HG02852 (cell line): ENCODE measurements around the gene GRAMD1B.

ENCODE experiments used
- ATAC-seq: cut with Tn5 transposase; IDR thresholded peaks from one replicate; pipeline ENCODE4 v1.9.1; 2021; ENCODE audit warnings: mild to moderate bottlenecking, moderate library complexity; ENCODE audit not compliant: unreplicated experiment

Gene GRAMD1B

DNA sequence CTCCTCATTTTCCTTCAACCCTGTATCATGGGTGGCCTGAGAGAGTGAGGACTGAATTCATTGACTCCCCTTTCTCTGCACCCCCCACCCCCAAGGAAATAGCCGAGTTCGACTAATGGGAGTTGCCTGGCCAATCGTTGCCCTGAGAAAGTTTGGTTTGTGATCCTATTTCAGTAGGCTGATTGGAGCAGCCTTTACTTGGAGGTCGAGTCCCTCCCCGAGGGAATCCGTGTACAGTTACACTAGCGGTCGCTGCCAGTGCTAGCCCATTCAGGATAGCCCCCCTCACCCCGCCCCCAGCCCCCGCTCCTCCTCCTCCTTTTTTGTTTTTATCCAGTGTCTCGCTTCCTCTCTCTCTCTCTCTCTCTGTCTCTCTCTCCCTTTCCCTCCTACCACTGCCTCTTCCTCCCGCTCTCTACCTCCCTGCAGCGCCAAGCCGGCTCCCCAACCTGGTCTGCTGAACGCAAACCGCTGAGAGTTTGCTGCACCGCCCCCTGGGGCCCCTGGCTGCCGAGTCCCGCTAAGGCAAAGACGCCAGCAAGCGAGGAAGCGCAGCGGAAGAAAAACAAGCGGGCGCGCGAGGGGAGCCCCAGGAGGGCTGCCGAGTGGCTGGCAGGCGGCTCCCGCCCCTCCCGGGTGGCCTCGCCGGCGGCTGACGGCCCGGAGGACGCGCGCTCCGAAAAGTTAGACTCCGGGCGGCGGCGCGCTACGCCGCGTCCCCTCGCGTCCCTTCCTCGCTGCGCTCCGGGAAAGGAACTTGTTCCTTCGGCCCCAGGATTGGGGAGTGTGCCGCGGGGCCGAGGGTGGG is at the start of gene GRAMD1B:
Gene GRAMD1B (plus strand): TSS at position 357 of the 808 bp plus-strand sequence. CDS start 524 bp downstream, outside the sequence.
- peak; percentile 63 for ATAC-seq

DNA sequence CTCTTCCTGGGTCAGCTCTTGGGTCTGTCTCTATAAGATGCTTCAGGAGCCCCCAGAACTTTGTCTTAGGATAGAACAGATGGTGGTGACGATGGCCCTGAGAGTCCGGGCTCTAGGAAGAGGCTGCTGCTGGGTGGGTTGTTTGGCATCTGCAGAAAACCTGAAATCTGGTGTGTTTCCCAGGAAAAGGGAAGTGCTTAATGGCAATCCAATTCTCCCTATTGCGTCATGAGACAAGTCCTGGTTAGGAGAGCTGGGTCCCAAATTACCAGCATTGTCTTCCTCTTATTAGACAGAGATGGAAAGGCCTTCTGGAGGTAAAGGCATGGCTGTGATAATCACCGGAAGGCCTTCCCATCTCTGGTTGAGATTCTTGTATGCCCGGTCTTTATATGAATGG is 48.9 kb upstream of the GRAMD1B start:
- no peak for ATAC-seq

DNA sequence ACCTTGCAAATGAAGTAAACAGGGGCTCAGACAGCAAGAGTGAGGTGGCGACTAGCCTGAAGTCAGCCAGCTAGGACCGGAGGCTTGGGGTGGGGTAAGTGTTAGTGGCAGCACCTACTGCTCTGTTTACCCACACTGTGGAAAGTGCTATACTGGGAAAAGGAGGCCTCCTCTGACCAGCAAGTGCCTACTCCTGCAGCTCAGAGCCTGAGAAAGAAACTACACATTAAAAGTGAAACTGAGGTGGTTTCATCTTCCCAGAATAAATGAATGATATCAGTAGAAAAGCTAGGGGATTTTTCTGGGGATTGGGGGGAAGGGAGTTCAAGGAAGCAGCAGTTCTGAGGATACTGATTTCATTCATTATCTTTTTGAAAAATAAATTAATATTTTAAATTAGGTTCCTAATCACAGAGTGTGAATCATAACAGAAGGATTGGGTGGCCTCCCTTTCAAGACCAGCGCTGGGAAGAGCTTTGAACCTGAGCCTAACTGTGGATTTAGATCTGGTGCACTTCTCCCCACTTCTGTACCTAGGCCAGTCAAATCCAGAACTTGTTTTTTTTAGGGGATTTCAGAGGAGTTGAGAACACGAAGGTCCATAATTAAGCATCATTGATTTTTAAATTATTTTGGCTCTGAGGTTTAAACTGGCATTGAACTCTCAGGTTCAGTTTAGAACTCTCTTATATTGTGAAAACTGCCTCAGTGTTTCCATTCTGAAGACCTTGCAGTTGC is 48.1 kb upstream of the GRAMD1B start:
- peak; percentile 61 for ATAC-seq

DNA sequence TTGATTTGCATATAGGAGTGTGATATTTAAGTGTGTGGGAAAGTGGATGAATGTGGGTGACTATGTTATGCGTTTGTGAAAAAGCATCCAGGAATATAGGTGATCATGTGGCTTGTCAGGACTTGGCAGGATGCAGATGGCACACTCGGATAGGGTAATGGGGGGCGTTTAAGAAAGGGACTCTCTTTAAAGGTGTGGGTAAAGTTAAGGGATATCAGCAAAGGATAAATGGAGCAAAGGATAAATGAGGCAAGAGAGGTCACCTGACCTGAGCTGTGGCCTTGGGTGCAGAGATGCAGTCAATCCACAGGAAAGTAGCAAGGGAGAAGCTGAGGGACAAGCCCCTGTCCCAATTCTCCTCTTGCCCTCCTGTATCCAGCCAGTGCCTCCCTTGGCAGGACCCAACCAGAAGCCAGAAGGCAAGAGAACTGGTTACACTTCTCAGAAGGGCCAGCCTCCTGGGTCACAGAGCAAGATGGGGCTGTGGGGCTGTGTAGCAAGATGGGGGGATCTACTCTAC is 47.5 kb upstream of the GRAMD1B start:
- ATAC-seq: no peak

DNA sequence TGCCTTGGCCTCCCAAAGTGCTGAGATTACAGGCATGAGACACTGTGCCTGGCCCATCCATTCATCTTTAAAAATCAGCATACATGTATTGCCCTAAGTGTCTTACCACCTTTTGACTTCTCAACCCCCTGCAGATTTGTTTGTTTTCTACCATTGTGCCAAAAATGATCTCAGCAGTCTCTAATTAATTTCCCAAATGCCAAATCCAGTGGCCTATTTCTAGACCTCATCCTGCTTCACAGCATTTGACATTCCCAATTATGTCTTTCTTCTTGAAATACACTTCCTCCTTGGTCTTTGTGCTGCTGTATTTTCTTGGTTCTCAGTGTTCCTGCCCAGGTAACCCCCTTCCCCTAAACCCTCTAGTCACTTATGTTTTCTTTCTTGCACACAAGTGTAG is 46.0 kb upstream of the GRAMD1B start:
- no peak for ATAC-seq

DNA sequence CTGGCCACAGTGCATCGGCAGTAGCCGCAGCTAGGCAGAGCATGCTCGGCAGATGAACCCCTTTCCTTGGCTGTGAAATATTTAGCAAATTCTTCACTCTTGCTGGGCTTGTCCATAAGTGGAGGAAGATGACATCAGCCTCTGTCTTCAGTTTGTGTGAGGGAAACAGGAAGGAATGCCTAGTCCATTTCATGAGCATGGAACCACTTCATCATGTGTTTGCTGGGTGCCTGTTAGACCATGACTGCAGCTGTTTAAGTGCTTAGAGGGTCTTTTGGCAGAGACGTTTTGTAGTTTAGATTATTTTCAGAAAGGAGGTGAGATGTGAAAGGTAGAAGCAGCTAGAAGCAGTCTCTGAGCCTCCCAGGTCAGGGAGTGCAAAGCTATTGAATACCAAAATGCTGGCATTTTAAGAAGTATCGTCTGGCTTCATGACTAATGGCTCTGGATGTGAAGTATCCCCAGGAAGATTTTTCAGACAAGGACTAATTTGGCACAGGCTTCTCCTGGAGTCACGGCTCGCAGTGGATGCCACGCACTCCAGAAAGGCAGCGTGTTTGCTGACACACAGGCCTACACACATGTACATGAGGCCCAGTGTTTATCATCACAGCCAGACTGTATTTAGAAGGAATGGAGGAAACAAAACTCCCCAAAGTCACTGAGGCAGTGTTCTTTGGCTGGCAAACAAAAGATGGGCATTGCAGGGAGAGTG is 43.1 kb upstream of the GRAMD1B start:
- ATAC-seq: no peak

DNA sequence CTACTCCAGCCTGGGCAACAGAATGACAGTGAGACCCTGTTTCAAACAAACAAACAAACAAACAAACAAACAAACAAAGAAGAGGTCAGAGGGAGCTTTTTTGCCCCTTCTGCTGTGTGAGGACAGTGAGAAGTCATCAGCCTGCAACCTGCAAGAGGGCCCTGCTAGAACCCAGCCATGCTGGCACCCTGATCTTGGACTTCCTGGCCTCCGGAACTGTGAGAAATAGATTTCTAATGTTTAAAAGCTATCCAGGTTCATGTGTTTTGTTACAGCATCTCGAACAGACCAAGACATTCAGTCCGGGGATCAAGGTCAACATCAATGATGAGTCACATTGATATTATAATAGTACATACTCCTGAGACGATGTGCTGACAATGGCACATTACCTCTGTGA is 41.4 kb upstream of the GRAMD1B start:
- no peak for ATAC-seq

DNA sequence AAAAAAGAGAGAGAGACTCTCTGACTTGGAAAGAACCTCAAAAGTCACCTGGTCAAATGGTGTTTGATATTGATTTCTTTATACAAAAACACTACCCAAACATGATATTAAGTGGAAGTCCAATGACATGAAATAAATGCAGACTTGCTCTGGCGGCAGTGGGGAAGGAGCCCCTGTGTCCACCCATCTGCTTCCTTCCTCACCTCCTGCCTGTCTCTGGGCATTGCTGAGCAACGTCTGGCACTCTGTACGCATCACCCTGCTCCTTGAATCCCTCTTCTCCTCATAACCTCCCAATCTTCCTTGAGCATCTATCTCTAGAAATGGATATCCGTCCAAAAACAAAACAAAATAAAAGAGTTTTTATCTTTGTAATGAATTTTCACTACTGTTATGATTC is 39.9 kb upstream of the GRAMD1B start:
- ATAC-seq: no peak

DNA sequence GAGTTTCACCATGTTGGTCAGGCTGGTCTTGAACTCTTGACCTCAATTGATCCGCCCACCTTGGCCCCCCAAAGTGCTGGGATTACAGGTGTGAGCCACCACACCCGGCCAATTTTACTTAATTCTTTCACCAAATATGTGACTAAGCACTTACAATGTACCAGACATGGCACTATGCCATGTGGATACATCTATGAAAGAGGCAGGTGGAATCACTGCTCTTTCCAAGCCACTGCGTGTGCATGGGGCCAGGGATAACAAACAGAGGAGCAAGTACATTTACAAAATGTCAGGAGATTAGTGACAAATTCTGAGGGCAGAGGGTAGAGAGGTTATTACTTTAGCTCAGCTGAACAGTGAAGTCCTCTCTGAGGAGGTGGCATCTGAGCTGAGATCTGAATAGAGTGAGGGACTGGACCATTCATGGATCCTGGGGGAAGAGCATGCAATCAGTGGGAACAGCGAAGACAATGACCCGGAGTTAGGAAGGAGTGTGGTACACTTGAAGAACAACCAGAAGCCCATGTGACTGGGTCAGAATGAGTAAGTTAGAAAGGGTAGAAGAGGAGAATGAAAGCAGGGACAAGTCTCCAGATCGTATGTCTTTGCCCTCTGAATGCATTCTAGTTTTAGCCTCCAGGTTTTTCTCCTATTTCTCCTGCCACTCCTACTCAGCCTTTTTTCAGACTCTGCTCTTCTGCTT is 38.3 kb upstream of the GRAMD1B start:
- no peak for ATAC-seq

DNA sequence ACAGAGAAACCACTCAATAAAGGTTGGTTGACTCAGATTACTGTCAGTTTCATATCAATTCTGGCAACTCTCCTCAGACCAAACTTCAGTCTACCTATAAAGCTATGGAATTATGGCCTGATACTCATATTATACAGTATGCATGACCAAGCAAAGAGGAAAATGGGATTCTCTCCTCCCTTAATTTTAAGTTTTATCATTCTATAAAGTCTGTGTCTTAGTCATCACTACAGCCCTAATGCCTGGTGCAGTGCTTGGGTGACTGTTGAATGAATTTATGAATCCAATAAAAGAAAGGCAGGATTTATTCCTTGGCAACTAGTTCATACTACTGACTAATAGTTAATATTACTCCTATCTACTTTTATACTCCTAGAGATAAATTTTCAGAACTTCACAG is 37.6 kb upstream of the GRAMD1B start:
- peak; percentile 9 for ATAC-seq

DNA sequence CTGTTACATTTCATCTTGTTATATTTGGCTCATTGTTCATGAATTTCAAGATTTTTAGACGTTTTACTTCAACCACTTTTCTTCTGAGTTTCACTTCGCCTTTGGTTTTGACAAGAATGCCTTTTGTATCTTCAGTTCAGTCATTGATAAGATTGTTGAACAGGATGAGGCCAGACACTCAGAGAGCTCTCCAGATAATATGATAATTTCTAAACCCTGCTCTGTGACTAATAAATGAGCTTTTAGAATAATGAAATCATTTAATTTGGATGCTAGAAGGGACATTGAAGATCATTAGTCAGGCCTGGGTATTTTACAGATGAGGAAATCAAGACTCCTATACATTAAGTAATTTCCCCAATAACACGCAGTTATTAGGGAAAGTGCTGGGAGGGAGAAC is 37.2 kb upstream of the GRAMD1B start:
- ATAC-seq: peak; percentile 59

DNA sequence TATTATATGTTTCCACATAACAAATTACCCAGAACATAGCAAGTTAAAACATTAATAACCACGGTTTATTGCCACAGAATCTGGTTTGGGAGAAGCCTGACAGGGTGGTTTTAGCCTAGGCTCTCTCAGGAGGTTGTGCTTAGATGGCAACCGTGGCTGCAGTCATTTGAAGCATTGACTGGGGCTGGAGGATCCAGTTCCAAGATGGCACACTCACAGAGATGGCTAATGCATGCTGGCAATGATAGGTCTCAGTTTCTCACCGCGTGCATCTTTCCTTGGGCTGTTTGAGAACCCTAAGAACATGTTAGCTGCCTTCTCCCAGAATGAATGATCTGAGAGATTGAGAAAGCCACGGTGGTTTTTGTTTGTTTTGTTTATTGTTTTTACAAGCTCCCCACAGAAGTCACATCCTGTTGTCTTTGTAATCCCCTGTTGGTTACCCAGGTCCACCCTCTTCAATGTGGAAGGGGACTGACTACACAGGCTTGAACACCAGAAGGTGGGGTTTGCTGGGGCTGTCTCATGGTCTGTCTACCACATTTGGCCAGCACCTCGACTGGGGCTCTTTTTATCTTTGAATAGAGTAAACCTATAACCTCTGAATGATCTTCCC is 36.6 kb upstream of the GRAMD1B start:
- no peak for ATAC-seq

DNA sequence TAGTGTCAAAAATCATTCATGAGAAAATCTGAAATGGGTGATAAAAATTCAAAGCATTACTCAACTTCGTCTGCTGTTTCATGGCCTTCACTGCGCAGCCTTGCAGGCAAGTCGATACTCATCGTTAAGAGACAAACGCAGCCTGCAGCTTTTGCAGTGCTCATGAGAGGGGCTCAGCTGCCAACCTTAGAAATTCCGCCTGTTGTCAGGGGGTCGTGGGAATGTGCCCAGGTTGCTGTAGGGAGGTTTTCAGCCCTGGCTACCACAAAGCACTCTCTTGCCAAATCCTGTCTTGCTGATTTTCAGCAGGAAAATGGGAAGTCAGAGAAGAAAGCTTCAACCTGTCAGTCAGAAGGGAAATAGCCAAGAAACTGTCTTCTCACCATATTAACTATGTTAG is 25.4 kb upstream of the GRAMD1B start:
- no peak for ATAC-seq

DNA sequence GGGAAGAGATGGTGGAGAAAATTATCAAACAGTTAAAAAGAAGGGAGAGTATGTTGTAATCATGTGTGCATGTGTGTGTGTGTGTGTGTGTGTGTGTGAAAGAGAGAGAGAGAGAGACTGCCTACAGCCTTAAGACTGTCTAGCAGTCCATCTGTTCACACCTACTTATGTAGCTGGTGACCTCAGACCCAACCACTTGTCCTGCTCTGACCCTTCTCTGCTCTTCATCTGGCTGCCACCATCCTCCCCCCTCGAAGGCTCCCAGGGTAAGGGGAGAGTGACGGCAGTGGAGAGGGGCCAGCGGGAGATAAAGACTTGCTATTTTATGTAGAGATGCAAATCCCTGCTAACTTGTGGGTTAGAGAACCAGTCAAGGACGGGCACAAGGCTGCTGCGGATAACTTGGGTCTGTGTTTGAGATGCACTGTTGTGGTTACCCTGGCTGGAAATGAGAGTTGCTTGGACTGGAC is 24.9 kb upstream of the GRAMD1B start:
- ATAC-seq: no peak

DNA sequence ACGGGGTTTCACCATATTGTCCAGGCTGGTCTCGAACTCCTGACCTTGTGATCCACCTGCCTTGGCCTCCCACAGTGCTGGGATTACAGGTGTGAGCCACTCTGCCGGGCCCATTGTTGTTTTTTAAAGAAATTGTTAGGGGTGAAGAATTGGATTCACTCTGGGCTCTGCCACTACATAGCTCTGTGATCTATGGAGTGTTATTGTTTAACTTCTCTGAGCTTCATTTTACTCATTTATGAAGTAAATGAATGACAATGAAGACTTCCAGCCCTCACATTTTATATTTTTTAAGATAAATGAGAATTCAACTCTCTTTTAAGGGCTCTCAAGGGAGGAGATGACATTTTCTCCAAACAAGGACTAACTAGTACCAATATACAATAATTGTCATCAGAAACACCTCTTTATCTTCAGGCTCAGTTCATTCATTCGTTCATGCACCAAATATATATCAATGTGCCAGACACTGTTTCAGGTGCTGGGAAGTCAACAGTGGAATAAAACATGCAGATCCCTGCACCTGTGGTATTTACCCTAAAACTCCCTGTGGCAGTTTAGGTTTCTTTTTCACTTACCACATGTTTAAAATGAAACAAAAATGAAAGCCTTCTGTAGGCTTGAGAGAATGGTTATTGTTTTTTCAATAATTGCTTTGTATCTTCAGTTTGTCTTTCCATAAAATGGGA is 23.5 kb upstream of the GRAMD1B start:
- ATAC-seq: peak; percentile 56

DNA sequence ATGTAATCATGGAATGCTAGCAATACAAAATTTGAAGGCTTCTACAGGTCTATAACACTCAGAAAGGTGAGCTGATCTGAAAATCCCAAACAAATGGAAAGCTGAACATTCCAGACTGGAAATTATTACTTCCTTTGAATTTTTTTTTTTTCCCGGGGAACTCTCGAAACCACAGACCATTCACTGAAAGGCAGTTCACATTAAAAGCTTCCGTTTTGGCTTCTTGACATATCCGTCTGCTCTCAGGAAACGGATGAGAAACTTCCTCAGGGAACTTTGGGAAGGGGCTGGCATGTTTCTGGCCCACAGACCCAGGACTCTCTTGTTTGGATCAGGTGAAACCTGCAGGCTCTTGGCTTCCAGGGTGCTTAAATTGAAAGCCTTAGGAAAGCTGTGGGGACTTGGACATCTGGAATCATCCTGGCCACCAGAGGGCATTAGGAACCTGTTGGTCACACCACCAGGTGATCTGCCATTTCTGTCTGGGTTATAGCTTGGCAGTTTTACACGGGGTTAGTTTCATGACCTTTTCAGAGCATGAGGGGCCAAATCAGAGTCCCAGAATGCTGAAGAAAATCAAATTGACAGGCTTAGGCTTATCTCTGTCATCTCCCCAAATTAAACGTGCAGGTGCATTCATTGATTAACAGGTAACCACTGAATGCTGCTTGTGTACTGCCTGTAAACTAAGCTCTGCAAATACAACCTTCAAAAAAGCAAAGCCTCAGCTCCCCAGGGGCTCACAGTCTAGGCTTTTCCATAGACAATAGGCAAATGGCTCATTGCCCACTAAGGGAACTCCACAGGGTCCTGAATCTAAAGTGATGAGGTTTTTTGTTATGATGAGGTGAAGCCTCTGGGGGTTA is 22.7 kb upstream of the GRAMD1B start:
- peak; percentile 43 for ATAC-seq

DNA sequence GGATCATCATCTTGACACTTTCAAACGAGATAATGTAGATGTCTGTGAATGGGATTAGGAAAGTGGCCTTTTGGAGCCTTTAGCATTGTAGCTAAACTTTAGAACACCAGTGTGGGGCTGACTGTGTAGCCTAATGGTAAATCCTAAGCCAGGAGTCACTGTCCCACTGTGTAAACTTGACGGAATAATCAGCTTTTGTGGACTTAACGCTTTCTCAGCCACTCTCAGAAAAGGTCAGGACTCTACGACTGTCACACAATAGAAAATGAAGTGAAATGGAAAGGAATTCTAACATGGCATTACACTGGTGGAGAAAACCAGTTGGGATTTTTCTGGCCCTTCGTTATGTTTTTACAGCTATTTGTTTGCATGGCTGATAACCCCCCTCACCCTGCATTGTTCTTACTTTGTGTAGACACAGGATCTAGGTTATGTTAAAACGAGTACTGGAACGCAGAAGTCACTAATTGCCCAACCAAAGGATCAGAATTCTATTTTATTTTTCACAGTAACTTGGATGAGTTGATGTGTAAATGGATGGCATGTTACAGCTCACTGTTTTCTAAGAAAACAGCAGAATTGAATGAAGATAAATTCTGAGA is 22.0 kb upstream of the GRAMD1B start:
- ATAC-seq: no peak
